HEK293 (cell line): ENCODE data around the gene SLC2A4RG.

ENCODE experiments used
- GLI4 ChIP-seq: fragments of 450-650 bp; formaldehyde crosslinking; IDR thresholded peaks from 2 replicates; pipeline ENCODE4 v1.5.1; 2016; ENCODE audit warnings: missing biosample characterization, missing genetic modification characterization
- KLF10 ChIP-seq: fragments of 450-650 bp; IDR thresholded peaks from 2 replicates; pipeline ENCODE4 v1.5.1; 2018; ENCODE audit warnings: missing biosample characterization, mild to moderate bottlenecking, missing genetic modification characterization
- MEIS1 ChIP-seq: sonication (generic); formaldehyde crosslinking; IDR thresholded peaks from 2 replicates; pipeline ENCODE4 v1.8.1; 2022; ENCODE audit warnings: missing genetic modification reagents, mild to moderate bottlenecking, borderline replicate concordance
- MYNN ChIP-seq: fragments of 450-650 bp; formaldehyde crosslinking; IDR thresholded peaks from 2 replicates; pipeline ENCODE4 v1.5.1; 2016; ENCODE audit warnings: missing biosample characterization, missing genetic modification characterization, borderline replicate concordance
- PRDM1 ChIP-seq: fragments of 450-650 bp; formaldehyde crosslinking; IDR thresholded peaks from 2 replicates; pipeline ENCODE4; 2016; ENCODE audit warnings: missing biosample characterization, missing genetic modification characterization
- PRDM4 ChIP-seq: fragments of 450-650 bp; formaldehyde crosslinking; IDR thresholded peaks from 2 replicates; pipeline ENCODE4 v1.5.1; 2017; ENCODE audit warnings: missing biosample characterization, missing genetic modification characterization
- TCF7L2 ChIP-seq: IDR thresholded peaks from 2 replicates; pipeline ENCODE4 v1.6.1; 2011; ENCODE audit warnings: low read depth, mild to moderate bottlenecking, inconsistent platforms, low read length, moderate library complexity, borderline replicate concordance
- ZBTB20 ChIP-seq: fragments of 450-650 bp; formaldehyde crosslinking; IDR thresholded peaks from 2 replicates; pipeline ENCODE4 v1.5.1; 2016; ENCODE audit warnings: missing biosample characterization, missing genetic modification characterization
- ZBTB49 ChIP-seq: fragments of 450-650 bp; formaldehyde crosslinking; IDR thresholded peaks from 2 replicates; pipeline ENCODE4 v1.5.1; 2016; ENCODE audit warnings: missing biosample characterization, missing genetic modification characterization, low read depth
- ZBTB6 ChIP-seq: fragments of 450-650 bp; formaldehyde crosslinking; IDR thresholded peaks from 2 replicates; pipeline ENCODE4 v1.5.1; 2017; ENCODE audit warnings: missing biosample characterization, missing genetic modification characterization
- ZNF202 ChIP-seq: fragments of 450-650 bp; formaldehyde crosslinking; IDR thresholded peaks from 2 replicates; pipeline ENCODE4 v1.5.1; 2016; ENCODE audit warnings: missing biosample characterization, missing genetic modification characterization, borderline replicate concordance
- ZNF266 ChIP-seq: fragments of 450-650 bp; formaldehyde crosslinking; IDR thresholded peaks from 2 replicates; pipeline ENCODE4 v1.5.1; 2016; ENCODE audit warnings: missing biosample characterization, missing genetic modification characterization, low read depth
- ZNF518A ChIP-seq: fragments of 450-650 bp; formaldehyde crosslinking; conservative IDR thresholded peaks from 2 replicates; pipeline ENCODE4 v1.5.1; 2016; ENCODE audit warnings: low read depth, missing biosample characterization, missing genetic modification characterization
- ZNF560 ChIP-seq: fragments of 450-650 bp; formaldehyde crosslinking; IDR thresholded peaks from 2 replicates; pipeline ENCODE4 v1.5.1; 2017; ENCODE audit warnings: missing biosample characterization, missing genetic modification characterization, borderline replicate concordance
- ZNF654 ChIP-seq: fragments of 450-650 bp; formaldehyde crosslinking; IDR thresholded peaks from 2 replicates; pipeline ENCODE4 v1.5.1; 2016; ENCODE audit warnings: low read depth, missing biosample characterization, missing genetic modification characterization
- ZNF776 ChIP-seq: fragments of 450-650 bp; formaldehyde crosslinking; IDR thresholded peaks from 2 replicates; pipeline ENCODE4 v1.5.0; 2017; ENCODE audit warnings: missing biosample characterization, missing genetic modification characterization, borderline replicate concordance

The SLC2A4RG gene

GRCh38 chr20:63739130-63740069, at the start of gene SLC2A4RG (continued):
- TF ChIP-seq ZNF518A (tag by site-specific recombination), result no peak
- no peak for TF ChIP-seq ZBTB6 (tag by site-specific recombination)
- TF ChIP-seq GLI4 (tag by site-specific recombination), result no peak
- no peak for TF ChIP-seq ZNF266
- TF ChIP-seq ZNF560 (tag by site-specific recombination), result no peak
- no peak for TF ChIP-seq TCF7L2
- TF ChIP-seq ZBTB49, result no peak
- TF ChIP-seq PRDM1 (tag by site-specific recombination), result no peak
- TF ChIP-seq ZNF776 (tag by site-specific recombination), result no peak
- no peak for TF ChIP-seq MYNN
- TF ChIP-seq MEIS1 (CRISPR knock-in tag), result no peak
- TF ChIP-seq ZBTB20 (tag by site-specific recombination), result peak; percentile 27; the same call in 1 of the 2 replicates
- peak; percentile 46; the same call in 1 of the 2 replicates for TF ChIP-seq KLF10 (tag by site-specific recombination)
- no peak for TF ChIP-seq ZNF654 (tag by site-specific recombination)
- no peak for TF ChIP-seq PRDM4 (tag by site-specific recombination)
- TF ChIP-seq ZNF202 (tag by site-specific recombination), result no peak
